ENCODE measurements around the gene COPB1. TPM values are rescaled to one million over a fixed set of nuclear protein-coding genes. Genes with fewer than 3 reads are reported as not detected.
A peak's percentile ranks its signal among the peaks of the same experiment; 100 is the strongest.

COPB1 gene, protein sequence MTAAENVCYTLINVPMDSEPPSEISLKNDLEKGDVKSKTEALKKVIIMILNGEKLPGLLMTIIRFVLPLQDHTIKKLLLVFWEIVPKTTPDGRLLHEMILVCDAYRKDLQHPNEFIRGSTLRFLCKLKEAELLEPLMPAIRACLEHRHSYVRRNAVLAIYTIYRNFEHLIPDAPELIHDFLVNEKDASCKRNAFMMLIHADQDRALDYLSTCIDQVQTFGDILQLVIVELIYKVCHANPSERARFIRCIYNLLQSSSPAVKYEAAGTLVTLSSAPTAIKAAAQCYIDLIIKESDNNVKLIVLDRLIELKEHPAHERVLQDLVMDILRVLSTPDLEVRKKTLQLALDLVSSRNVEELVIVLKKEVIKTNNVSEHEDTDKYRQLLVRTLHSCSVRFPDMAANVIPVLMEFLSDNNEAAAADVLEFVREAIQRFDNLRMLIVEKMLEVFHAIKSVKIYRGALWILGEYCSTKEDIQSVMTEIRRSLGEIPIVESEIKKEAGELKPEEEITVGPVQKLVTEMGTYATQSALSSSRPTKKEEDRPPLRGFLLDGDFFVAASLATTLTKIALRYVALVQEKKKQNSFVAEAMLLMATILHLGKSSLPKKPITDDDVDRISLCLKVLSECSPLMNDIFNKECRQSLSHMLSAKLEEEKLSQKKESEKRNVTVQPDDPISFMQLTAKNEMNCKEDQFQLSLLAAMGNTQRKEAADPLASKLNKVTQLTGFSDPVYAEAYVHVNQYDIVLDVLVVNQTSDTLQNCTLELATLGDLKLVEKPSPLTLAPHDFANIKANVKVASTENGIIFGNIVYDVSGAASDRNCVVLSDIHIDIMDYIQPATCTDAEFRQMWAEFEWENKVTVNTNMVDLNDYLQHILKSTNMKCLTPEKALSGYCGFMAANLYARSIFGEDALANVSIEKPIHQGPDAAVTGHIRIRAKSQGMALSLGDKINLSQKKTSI
- 74.1 and 94.8 TPM in 2 replicates for total RNA-seq (2014; rRNA removed)
- percentile 93 among the genes with signal in this experiment for Bru-seq, nascent RNA
- BruChase-seq, experiment 1, labeled RNA remaining after a 6-hour chase, result percentile 95 among the genes with signal in this experiment
- percentile 94 among the genes with signal in this experiment for BruChase-seq, experiment 2, labeled RNA remaining after a 2-hour chase
- long read RNA-seq, transcript COPB1-202 (22 exons, 3,382 nt), result major isoform, 76 of 167 reads
- long read RNA-seq, transcript COPB1-201 (22 exons, 3,481 nt), result minor isoform, 10 of 167 reads
- long read RNA-seq, partial matches to known transcripts, result 40 of 167 reads
- long read RNA-seq, other reads (novel, unspliced or antisense), result 41 of 167 reads

DNA sequence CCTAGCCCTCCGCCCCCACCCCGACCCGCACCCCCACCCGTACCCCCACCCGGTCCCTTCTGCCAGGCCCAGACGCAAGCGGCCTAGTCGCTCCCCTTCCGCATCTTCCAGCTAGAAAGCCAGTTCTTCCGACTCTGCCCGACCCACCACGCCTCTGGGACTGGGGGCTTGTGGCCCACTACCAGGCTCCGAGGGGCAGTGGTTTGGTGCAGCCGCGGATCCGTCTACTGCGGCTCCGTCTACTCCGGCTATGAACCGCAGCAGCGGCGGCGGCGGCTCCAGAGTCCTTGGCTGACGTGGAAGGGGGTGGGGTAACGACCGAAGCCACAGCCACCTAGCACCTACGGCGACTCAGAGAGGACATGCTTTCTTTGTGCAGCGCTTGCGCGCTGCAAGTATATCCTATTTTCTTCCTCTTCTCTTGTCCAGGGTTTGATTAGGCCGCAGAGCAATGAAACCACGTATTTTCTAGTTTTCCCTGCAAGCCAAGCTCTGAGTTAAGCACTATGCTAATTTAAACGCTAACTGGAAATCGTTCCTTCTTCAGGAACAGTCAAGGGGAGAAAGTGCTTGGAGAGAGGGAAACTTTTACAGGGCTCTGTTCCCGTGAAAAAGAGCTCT lies at the start of gene COPB1:
Gene COPB1 (minus strand): TSS at position 252 of the 621 bp plus-strand sequence. CDS start 883 bp downstream, outside the sequence.
- CTCF ChIA-PET, result no interaction called here
- Histone ChIP-seq H3K4me3 (ENCODE audit: low read length) (peak within 1 kb of the TSS; percentile 93), H3F3A (ENCODE audit: low read length, unreplicated experiment) (no peaks in the 10 kb centered on the region), H3K27ac (ENCODE audit: low read length) (peak within 1 kb of the TSS; percentile 33), H3K4me1 (ENCODE audit: insufficient read depth, low read length) (peaks cover 9% of the 10 kb centered on the region), H2AFZ (ENCODE audit: low read length) (peak within 1 kb of the TSS; percentile 95), H3K4me2 (ENCODE audit: low read length) (peak within 1 kb of the TSS; percentile 100), H4K20me1 (ENCODE audit: low read length) (no peaks in the 10 kb centered on the region), H3K27me3 (ENCODE audit: low read length) (no peaks in the 10 kb centered on the region), H3K9me2 (replicated peaks; ENCODE audit: low read length) (no peaks in the 10 kb centered on the region), H3K36me3 (ENCODE audit: low read depth, low read length) (peaks cover 20% of the 10 kb centered on the region), H3K9ac (ENCODE audit: low read length) (peak within 1 kb of the TSS; percentile 75), H3K79me2 (ENCODE audit: low read length) (peaks cover 36% of the 10 kb centered on the region), H3K9me3 (ENCODE audit: low read length) (no peaks in the 10 kb centered on the region)
- DNase-seq, result peak; percentile 84
- POLR2A ChIA-PET (ENCODE audit: unreplicated experiment), result no interaction called here
- ATAC-seq, result peak; percentile 89
- intact Hi-C loops (cut with micrococcal nuclease), result no loop called here
- BruUV-seq (replicated peaks), result no TSS peak
- TF ChIP-seq EZH2 (IDR thresholded peaks at IDR 0.05; ENCODE audit: low read length, unreplicated experiment) (no peak), EZH2phosphoT487 (IDR thresholded peaks at IDR 0.05; ENCODE audit: borderline replicate concordance, low read length) (no peak)
- TF ChIP-seq, protein P1, sequence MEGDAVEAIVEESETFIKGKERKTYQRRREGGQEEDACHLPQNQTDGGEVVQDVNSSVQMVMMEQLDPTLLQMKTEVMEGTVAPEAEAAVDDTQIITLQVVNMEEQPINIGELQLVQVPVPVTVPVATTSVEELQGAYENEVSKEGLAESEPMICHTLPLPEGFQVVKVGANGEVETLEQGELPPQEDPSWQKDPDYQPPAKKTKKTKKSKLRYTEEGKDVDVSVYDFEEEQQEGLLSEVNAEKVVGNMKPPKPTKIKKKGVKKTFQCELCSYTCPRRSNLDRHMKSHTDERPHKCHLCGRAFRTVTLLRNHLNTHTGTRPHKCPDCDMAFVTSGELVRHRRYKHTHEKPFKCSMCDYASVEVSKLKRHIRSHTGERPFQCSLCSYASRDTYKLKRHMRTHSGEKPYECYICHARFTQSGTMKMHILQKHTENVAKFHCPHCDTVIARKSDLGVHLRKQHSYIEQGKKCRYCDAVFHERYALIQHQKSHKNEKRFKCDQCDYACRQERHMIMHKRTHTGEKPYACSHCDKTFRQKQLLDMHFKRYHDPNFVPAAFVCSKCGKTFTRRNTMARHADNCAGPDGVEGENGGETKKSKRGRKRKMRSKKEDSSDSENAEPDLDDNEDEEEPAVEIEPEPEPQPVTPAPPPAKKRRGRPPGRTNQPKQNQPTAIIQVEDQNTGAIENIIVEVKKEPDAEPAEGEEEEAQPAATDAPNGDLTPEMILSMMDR (conservative IDR thresholded peaks at IDR 0.05; ENCODE audit: low read depth, low read length), result no peak

DNA sequence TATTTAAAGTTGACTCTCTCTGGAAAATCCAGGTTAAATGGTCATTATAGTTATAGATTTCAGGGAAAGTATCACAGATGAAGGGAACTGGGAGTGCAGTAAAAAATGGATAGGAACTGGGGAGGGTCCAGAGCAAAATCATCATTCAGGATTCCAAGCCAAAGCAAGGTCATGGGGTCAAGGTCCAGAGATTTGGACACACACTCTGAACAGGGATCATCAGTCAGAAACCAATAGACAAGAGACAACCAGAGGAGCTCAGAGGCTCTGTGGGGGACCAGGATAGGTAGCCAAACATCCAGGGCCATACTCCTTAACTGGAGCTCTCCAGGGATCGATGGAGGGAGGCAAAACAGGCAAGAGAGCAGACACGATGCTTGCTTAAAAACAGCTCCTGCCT lies 47.8 kb upstream of the COPB1 start:
- H4K20me1 ChIP-seq (ENCODE audit: low read length), result no peaks in the 10 kb centered on the region
- no peak overlapping the region for H3K9ac ChIP-seq (ENCODE audit: low read length)
- TF ChIP-seq, protein P1 (conservative IDR thresholded peaks at IDR 0.05; ENCODE audit: low read depth, low read length), result no peak
- TF ChIP-seq EZH2phosphoT487 (IDR thresholded peaks at IDR 0.05; ENCODE audit: borderline replicate concordance, low read length) (no peak), EZH2 (IDR thresholded peaks at IDR 0.05; ENCODE audit: low read length, unreplicated experiment) (no peak)
- ATAC-seq (no peak), DNase-seq (no peak)
- H3K9me2 ChIP-seq (replicated peaks; ENCODE audit: low read length), result no peaks in the 10 kb centered on the region
- no peaks in the 10 kb centered on the region for H3K79me2 ChIP-seq (ENCODE audit: low read length)
- no peak overlapping the region for H3K27ac ChIP-seq (ENCODE audit: low read length)
- no peak overlapping the region for H3K4me3 ChIP-seq (ENCODE audit: low read length)
- H3K4me1 ChIP-seq (ENCODE audit: insufficient read depth, low read length), result no peaks in the 10 kb centered on the region
- no peak overlapping the region for H3K4me2 ChIP-seq (ENCODE audit: low read length)
- intact Hi-C loops (cut with micrococcal nuclease), result no loop called here
- POLR2A ChIA-PET (ENCODE audit: unreplicated experiment), result no interaction called here
- BruUV-seq (replicated peaks), result no TSS peak
- no peaks in the 10 kb centered on the region for H3F3A ChIP-seq (ENCODE audit: low read length, unreplicated experiment)
- peaks cover 37% of the 10 kb centered on the region for H3K27me3 ChIP-seq (ENCODE audit: low read length)
- no peaks in the 10 kb centered on the region for H3K9me3 ChIP-seq (ENCODE audit: low read length)
- H3K36me3 ChIP-seq (ENCODE audit: low read depth, low read length), result no peaks in the 10 kb centered on the region
- CTCF ChIA-PET, result no interaction called here
- H2AFZ ChIP-seq (ENCODE audit: low read length), result no peak overlapping the region
